HEK293 (cell line): ENCODE measurements around the gene PDIA4.

Experiments used
- CTCF ChIA-PET: fragments of 350-600 bp; formaldehyde crosslinking; extraction: SDS; loops from one replicate; lab custom pipeline; 2021; ENCODE audit warnings: antibody characterized with exemption; lab: Yijun Ruan, JAX
- POLR2A ChIA-PET: fragments of 300-600 bp; formaldehyde crosslinking; extraction: SDS; loops from one replicate; lab custom pipeline; 2020; ENCODE audit warnings: antibody characterized with exemption, inconsistent platforms; lab: Yijun Ruan, JAX
- H3K27ac ChIP-seq: fragments of 200-500 bp; sonication (Bioruptor generic); 2 replicates; pipeline ENCODE4 v1.5.1; 2014; ENCODE audit warnings: low read depth, low read length, control low read depth, inconsistent platforms; ENCODE audit errors: extremely low read depth
- H3K36me3 ChIP-seq, 2 experiments: fragments of 200-500 bp in 1 of 2; sonication (Bioruptor generic) in 1 of 2; 1 replicate in 1 of 2; 2 replicates in 1 of 2; pipeline ENCODE4 v1.5.1; 2014 to 2017; ENCODE audit warnings: inconsistent platforms in 2 of 2, low read length in 2 of 2; ENCODE audit not compliant: control insufficient read depth in 2 of 2, insufficient read depth in 1 of 2
- H3K4me1 ChIP-seq: fragments of 200-500 bp; sonication (Bioruptor generic); 2 replicates; pipeline ENCODE4 v1.5.1; 2014; ENCODE audit warnings: mild to moderate bottlenecking, low read length, inconsistent platforms; ENCODE audit not compliant: control insufficient read depth, insufficient read depth
- H3K4me3 ChIP-seq: 2 replicates; pipeline ENCODE4 v1.5.1; 2011; ENCODE audit warnings: low read depth, mild to moderate bottlenecking, control low read depth, low read length, moderate library complexity
- H3K9me3 ChIP-seq: fragments of 200-500 bp; sonication (Bioruptor generic); 2 replicates; pipeline ENCODE4 v1.5.1; 2014; ENCODE audit warnings: low read depth, low read length, inconsistent platforms; ENCODE audit not compliant: control insufficient read depth, insufficient read depth
- BCL11A ChIP-seq: fragments of 450-650 bp; formaldehyde crosslinking; IDR thresholded peaks from 2 replicates; pipeline ENCODE4 v1.5.1; 2016; ENCODE audit warnings: low read depth, missing biosample characterization, missing genetic modification characterization
- EGR2 ChIP-seq: fragments of 450-650 bp; formaldehyde crosslinking; IDR thresholded peaks from 2 replicates; pipeline ENCODE4 v1.5.1; 2016; ENCODE audit warnings: low read depth, missing biosample characterization, missing genetic modification characterization
- GLIS1 ChIP-seq: fragments of 450-650 bp; formaldehyde crosslinking; IDR thresholded peaks from 2 replicates; pipeline ENCODE4 v1.5.1; 2016; ENCODE audit warnings: missing biosample characterization, missing genetic modification characterization
- OVOL3 ChIP-seq: fragments of 450-650 bp; formaldehyde crosslinking; IDR thresholded peaks from 2 replicates; pipeline ENCODE4 v1.5.1; 2016; ENCODE audit warnings: missing biosample characterization, missing genetic modification characterization
- TRIM28 ChIP-seq: IDR thresholded peaks from 2 replicates; pipeline ENCODE4 v1.6.1; 2011; ENCODE audit warnings: low read length, control low read depth, borderline replicate concordance
- ZFHX2 ChIP-seq: fragments of 450-650 bp; formaldehyde crosslinking; conservative IDR thresholded peaks from 2 replicates; pipeline ENCODE4 v1.5.1; 2016; ENCODE audit warnings: missing biosample characterization, missing genetic modification characterization
- ZNF157 ChIP-seq: fragments of 450-650 bp; formaldehyde crosslinking; IDR thresholded peaks from 2 replicates; pipeline ENCODE4 v1.5.1; 2016; ENCODE audit warnings: missing biosample characterization, missing genetic modification characterization
- ZNF175 ChIP-seq: fragments of 450-650 bp; formaldehyde crosslinking; IDR thresholded peaks from 2 replicates; pipeline ENCODE4 v1.5.1; 2016; ENCODE audit warnings: missing biosample characterization, missing genetic modification characterization
- ZNF221 ChIP-seq: fragments of 450-650 bp; formaldehyde crosslinking; IDR thresholded peaks from 2 replicates; pipeline ENCODE4 v1.5.1; 2017; ENCODE audit warnings: missing biosample characterization, missing genetic modification characterization, borderline replicate concordance
- ZNF239 ChIP-seq: fragments of 450-650 bp; formaldehyde crosslinking; IDR thresholded peaks from 2 replicates; pipeline ENCODE4 v1.5.1; 2016; ENCODE audit warnings: missing biosample characterization, missing genetic modification characterization
- ZNF24 ChIP-seq: fragments of 450-650 bp; formaldehyde crosslinking; IDR thresholded peaks from 2 replicates; pipeline ENCODE4 v1.5.1; 2016; ENCODE audit warnings: missing biosample characterization, missing genetic modification characterization
- ZNF354C ChIP-seq: fragments of 450-650 bp; formaldehyde crosslinking; IDR thresholded peaks from 2 replicates; pipeline ENCODE4 v1.5.1; 2016; ENCODE audit warnings: missing biosample characterization, missing genetic modification characterization, low read depth, borderline replicate concordance
- ZNF624 ChIP-seq: fragments of 450-650 bp; formaldehyde crosslinking; IDR thresholded peaks from 2 replicates; pipeline ENCODE4 v1.5.1; 2017; ENCODE audit warnings: missing biosample characterization, missing genetic modification characterization
- ZNF707 ChIP-seq: fragments of 450-650 bp; formaldehyde crosslinking; IDR thresholded peaks from 2 replicates; pipeline ENCODE4 v1.5.1; 2016; ENCODE audit warnings: missing biosample characterization, missing genetic modification characterization
- ZNF776 ChIP-seq: fragments of 450-650 bp; formaldehyde crosslinking; IDR thresholded peaks from 2 replicates; pipeline ENCODE4 v1.5.0; 2017; ENCODE audit warnings: missing biosample characterization, missing genetic modification characterization, borderline replicate concordance
- ZNF791 ChIP-seq: fragments of 450-650 bp; formaldehyde crosslinking; IDR thresholded peaks from 2 replicates; pipeline ENCODE4 v1.5.1; 2016; ENCODE audit warnings: missing biosample characterization, missing genetic modification characterization
- TF ChIP-seq, protein P1 (sequence below): fragments of 450-650 bp; formaldehyde crosslinking; IDR thresholded peaks from 2 replicates; pipeline ENCODE4 v1.5.1; 2016; ENCODE audit warnings: missing biosample characterization, missing genetic modification characterization
- TF ChIP-seq, protein P2 (sequence below): fragments of 450-650 bp; formaldehyde crosslinking; IDR thresholded peaks from 2 replicates; pipeline ENCODE4 v1.5.1; 2016; ENCODE audit warnings: missing biosample characterization, missing genetic modification characterization
- TF ChIP-seq, protein P3 (sequence below): fragments of 450-650 bp; formaldehyde crosslinking; IDR thresholded peaks from 2 replicates; pipeline ENCODE4 v1.5.1; 2017; ENCODE audit warnings: missing biosample characterization, missing genetic modification characterization

PDIA4 gene

DNA sequence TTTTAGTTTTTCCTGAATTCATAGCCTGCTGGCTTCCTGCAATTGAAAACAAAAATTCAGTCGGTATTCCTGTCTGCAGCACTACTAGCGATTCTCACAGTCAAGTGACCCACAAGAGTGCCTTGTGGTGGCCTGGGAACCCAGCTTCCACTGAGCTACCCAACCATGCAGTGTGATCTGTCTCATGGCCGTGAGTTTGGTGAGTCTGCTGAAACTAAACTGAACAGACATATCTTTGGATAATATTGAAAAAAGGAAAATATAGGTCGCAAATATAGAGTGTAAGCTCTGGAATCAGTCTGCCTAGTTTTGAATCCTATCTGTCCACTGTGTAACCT, 44.1 kb upstream of the PDIA4 start:
- ChIA-PET POLR2A (no interaction called here), CTCF (interaction anchor here (1.4 kb wide), 1 partner anchor 16 kb away, joined by 3 read pairs; no protein-coding TSS in a partner anchor)
- TF ChIP-seq ZNF624 (tag by site-specific recombination) (no peak), EGR2 (tag by site-specific recombination) (no peak)
- no peaks in the 10 kb centered on the region for H3K4me1 ChIP-seq
- no peak overlapping the region for H3K27ac ChIP-seq
- peaks cover 4 to 63% of the 10 kb centered on the region in 2 experiments; a peak in 2 of 3 replicates for H3K36me3 ChIP-seq
- no peak overlapping the region for H3K4me3 ChIP-seq
- no peaks in the 10 kb centered on the region for H3K9me3 ChIP-seq

DNA sequence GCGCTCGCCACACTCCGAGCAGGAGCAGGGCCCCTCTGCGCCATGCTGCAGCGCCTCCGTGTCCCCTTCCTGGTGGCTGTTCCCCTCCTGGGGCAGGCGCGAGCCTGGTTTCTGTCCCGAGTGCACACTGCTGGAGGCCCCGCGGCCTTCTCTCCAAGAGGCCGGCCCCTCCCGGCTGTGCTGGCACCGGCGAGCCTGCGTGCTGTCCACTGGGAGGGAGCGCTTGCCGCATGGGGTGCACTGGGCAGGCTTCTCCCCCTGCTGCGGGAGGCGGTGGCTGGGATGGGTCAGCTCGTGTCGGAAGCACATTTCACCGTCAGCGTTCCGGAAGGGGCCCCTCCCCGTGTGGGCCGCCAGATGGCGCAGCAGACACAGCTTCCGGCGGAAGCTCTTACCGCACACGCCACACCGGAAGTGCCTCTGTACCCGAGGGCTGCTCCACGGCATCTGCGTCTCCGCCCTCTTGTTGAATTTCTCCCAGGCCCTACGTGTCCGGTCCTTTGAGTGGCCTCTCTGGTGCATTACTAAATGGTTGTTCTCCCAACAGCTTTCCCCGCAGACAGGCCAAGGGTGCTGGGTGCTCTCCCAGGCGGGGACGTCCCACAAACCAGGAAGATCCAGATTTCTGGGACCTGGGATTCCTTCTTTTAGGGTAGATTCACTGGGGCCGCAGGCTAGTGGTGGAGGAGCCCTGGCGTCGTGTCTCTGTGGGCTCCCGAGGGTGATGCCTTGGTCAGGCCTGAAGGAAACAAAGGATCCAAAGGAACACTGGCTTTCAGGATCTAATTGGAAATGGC, 43.5 kb upstream of the PDIA4 start:
- H3K36me3 ChIP-seq = peaks cover 4 to 60% of the 10 kb centered on the region in 2 experiments; a peak in 2 of 3 replicates
- H3K4me1 ChIP-seq = no peaks in the 10 kb centered on the region
- POLR2A ChIA-PET = no interaction called here
- CTCF ChIA-PET = interaction anchor here (1.4 kb wide), 1 partner anchor 17 kb away, joined by 3 read pairs; no protein-coding TSS in a partner anchor
- H3K4me3 ChIP-seq = no peak overlapping the region
- H3K27ac ChIP-seq = no peak overlapping the region
- no peaks in the 10 kb centered on the region for H3K9me3 ChIP-seq
- TF ChIP-seq ZNF157 (tag by site-specific recombination) (no peak), ZNF221 (no peak), ZNF776 (tag by site-specific recombination) (no peak), BCL11A (tag by site-specific recombination) (no peak), ZNF354C (tag by site-specific recombination) (no peak), GLIS1 (tag by site-specific recombination) (no peak), ZNF175 (tag by site-specific recombination) (no peak), ZNF239 (tag by site-specific recombination) (no peak)
- TF ChIP-seq, protein P1, sequence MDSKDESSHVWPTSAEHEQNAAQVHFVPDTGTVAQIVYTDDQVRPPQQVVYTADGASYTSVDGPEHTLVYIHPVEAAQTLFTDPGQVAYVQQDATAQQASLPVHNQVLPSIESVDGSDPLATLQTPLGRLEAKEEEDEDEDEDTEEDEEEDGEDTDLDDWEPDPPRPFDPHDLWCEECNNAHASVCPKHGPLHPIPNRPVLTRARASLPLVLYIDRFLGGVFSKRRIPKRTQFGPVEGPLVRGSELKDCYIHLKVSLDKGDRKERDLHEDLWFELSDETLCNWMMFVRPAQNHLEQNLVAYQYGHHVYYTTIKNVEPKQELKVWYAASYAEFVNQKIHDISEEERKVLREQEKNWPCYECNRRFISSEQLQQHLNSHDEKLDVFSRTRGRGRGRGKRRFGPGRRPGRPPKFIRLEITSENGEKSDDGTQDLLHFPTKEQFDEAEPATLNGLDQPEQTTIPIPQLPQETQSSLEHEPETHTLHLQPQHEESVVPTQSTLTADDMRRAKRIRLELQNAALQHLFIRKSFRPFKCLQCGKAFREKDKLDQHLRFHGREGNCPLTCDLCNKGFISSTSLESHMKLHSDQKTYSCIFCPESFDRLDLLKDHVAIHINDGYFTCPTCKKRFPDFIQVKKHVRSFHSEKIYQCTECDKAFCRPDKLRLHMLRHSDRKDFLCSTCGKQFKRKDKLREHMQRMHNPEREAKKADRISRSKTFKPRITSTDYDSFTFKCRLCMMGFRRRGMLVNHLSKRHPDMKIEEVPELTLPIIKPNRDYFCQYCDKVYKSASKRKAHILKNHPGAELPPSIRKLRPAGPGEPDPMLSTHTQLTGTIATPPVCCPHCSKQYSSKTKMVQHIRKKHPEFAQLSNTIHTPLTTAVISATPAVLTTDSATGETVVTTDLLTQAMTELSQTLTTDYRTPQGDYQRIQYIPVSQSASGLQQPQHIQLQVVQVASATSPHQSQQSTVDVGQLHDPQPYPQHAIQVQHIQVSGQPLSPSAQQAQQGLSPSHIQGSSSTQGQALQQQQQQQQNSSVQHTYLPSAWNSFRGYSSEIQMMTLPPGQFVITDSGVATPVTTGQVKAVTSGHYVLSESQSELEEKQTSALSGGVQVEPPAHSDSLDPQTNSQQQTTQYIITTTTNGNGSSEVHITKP (tag by site-specific recombination) = no peak

DNA sequence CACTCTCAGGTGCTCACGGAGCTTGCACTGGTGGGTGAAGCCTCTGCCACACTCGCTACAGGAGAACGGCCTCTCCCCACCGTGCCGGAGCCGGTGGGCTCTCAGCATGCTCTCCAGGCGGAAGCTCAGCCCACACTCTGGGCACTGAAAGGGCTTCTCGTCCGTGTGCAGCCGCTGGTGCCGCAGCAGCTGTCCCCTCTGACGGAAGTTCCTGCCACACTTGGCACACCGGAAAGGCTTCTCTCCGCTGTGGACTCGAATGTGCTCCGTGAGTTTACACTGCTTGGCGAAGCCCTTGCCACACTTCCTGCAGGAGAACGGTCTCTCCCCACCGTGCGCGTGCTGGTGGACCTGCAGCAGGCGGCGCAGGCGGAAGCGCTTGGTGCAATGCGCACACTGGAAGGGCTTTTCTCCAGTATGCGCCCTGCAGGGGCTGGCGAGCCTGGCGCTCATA, 42.9 kb upstream of the PDIA4 start:
- Histone ChIP-seq H3K4me1 (no peaks in the 10 kb centered on the region), H3K36me3 (peaks cover 4 to 57% of the 10 kb centered on the region in 2 experiments; a peak in 2 of 3 replicates), H3K27ac (no peak overlapping the region), H3K4me3 (no peak overlapping the region), H3K9me3 (no peaks in the 10 kb centered on the region)
- CTCF ChIA-PET = no interaction called here
- POLR2A ChIA-PET = no interaction called here
- TF ChIP-seq ZNF24 (tag by site-specific recombination) (no peak), OVOL3 (tag by site-specific recombination) (no peak), ZNF707 (tag by site-specific recombination) (no peak), ZFHX2 (tag by site-specific recombination) (no peak), ZNF791 (no peak), ZNF239 (tag by site-specific recombination) (no peak), TRIM28 (no peak)
- TF ChIP-seq, protein P2, sequence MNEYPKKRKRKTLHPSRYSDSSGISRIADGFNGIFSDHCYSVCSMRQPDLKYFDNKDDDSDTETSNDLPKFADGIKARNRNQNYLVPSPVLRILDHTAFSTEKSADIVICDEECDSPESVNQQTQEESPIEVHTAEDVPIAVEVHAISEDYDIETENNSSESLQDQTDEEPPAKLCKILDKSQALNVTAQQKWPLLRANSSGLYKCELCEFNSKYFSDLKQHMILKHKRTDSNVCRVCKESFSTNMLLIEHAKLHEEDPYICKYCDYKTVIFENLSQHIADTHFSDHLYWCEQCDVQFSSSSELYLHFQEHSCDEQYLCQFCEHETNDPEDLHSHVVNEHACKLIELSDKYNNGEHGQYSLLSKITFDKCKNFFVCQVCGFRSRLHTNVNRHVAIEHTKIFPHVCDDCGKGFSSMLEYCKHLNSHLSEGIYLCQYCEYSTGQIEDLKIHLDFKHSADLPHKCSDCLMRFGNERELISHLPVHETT (tag by site-specific recombination) = no peak
- TF ChIP-seq, protein P3, sequence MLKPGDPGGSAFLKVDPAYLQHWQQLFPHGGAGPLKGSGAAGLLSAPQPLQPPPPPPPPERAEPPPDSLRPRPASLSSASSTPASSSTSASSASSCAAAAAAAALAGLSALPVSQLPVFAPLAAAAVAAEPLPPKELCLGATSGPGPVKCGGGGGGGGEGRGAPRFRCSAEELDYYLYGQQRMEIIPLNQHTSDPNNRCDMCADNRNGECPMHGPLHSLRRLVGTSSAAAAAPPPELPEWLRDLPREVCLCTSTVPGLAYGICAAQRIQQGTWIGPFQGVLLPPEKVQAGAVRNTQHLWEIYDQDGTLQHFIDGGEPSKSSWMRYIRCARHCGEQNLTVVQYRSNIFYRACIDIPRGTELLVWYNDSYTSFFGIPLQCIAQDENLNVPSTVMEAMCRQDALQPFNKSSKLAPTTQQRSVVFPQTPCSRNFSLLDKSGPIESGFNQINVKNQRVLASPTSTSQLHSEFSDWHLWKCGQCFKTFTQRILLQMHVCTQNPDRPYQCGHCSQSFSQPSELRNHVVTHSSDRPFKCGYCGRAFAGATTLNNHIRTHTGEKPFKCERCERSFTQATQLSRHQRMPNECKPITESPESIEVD (tag by site-specific recombination) = no peak
